Naive thymus-derived CD8-positive, alpha-beta T cell (primary cell): ENCODE measurements around the gene ST7. TPM values are rescaled to one million over a fixed set of nuclear protein-coding genes. Genes with fewer than 3 reads are reported as not detected.
"Not testable (repeated sequence)": the region's sequence is repeated elsewhere in the genome, so short reads cannot be mapped to it uniquely, and the experiment has no call there.

Experiments used
- ATAC-seq, 2 donors: fragments of 150-1000 bp; cut with Tn5 transposase in 1 of 2; sonication (Bioruptor Pico), chemical (Tn5 transposase) in 1 of 2; 1 replicate in 1 of 2; 2 replicates in 1 of 2; pipeline ENCODE4 v1.10.0; 2021; ENCODE audit warnings: mild to moderate bottlenecking in 2 of 2, moderate library complexity in 2 of 2
- POLR2A ChIA-PET: fragments of 350-600 bp; sonication (Branson Sonifier 250); formaldehyde crosslinking; loops from one replicate; lab custom pipeline; 2021; ENCODE audit warnings: antibody characterized with exemption; lab: Charles Lee
- DNase-seq, 10 donors: peaks; one replicate each; pipeline versions ENCODE4 v3.0.0 to v3.0.0-alpha.2; 2020 to 2022
- H3K27ac Mint-ChIP-seq, 10 donors: one replicate each; pipeline ENCODE4 v1.8.0; 2020 to 2022; ENCODE audit warnings: mild to moderate bottlenecking in 10 of 10, mixed read lengths in 10 of 10, moderate library complexity in 4 of 10, inconsistent platforms in 1 of 10
- H3K27me3 Mint-ChIP-seq, 5 donors: one replicate each; pipeline ENCODE4 v1.8.0; 2021 to 2022; ENCODE audit warnings: mixed read lengths in 5 of 5
- H3K36me3 Mint-ChIP-seq, 3 donors: one replicate each; pipeline ENCODE4 v1.8.0; 2020 to 2022; ENCODE audit warnings: mixed read lengths in 3 of 3, mild to moderate bottlenecking in 2 of 3, inconsistent platforms in 1 of 3
- H3K4me1 Mint-ChIP-seq, 4 donors: one replicate each; pipeline ENCODE4 v1.8.0; 2021 to 2022; ENCODE audit warnings: mixed read lengths in 4 of 4
- H3K4me3 Mint-ChIP-seq, 10 donors: one replicate each; pipeline ENCODE4 v1.8.0; 2020 to 2022; ENCODE audit warnings: mild to moderate bottlenecking in 10 of 10, mixed read lengths in 10 of 10, moderate library complexity in 6 of 10, inconsistent platforms in 1 of 10
- H3K9me3 Mint-ChIP-seq, 9 donors: one replicate each; pipeline ENCODE4 v1.8.0; 2020 to 2022; ENCODE audit warnings: mixed read lengths in 9 of 9, mild to moderate bottlenecking in 3 of 9, inconsistent platforms in 1 of 9, moderate library complexity in 1 of 9
- polyA plus RNA-seq, 3 donors: library from polyadenylated mRNA; unstranded; fragments of 300-500 nt; fragmentation: Illumina TruSeq; gene quantifications; one replicate each; pipeline ENCODE4 v1.2.3, GENCODE V29; 2021
- total RNA-seq, 8 experiments: library from RNA in 2 of 8; stranded (reverse) in 2 of 8; gene quantifications; one replicate each; pipeline ENCODE4 v1.2.3 and lab custom pipeline; 2021 to 2026

ST7 gene
- total and polyA plus RNA-seq, 5 experiments from 2014 or later: 1.3 to 5.3 (median 3.0) TPM

DNA sequence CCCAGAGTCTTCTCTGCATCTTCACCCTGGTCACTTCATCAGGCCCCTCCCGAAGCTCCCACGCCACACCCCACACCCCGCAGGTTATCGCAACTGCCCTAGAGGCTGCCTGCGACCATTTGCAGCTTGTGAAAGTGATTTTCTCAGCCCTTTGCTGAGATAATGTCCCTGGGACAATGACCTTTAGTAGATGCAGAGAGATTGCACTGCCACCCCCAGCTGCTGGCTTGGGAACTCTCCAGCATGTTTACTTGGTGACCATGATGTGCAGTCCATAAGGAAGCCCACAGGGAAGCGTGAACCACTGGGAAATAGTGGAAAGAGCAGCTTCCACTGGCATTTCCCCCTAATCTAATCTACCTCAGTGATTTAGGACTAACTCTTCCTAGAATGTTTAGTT, 272.2 kb downstream of the ST7 start:
- ATAC-seq (no peak), DNase-seq (no peak)
- Mint-ChIP-seq H3K9me3 (no peaks in the 10 kb centered on the region), H3K36me3 (peaks cover 0 to 9% (median 7%) of the 10 kb centered on the region in 3 donors), H3K27ac (no peak overlapping the region), H3K4me1 (no peaks in the 10 kb centered on the region), H3K4me3 (no peak overlapping the region), H3K27me3 (no peaks in the 10 kb centered on the region)
- POLR2A ChIA-PET: no interaction called here

DNA sequence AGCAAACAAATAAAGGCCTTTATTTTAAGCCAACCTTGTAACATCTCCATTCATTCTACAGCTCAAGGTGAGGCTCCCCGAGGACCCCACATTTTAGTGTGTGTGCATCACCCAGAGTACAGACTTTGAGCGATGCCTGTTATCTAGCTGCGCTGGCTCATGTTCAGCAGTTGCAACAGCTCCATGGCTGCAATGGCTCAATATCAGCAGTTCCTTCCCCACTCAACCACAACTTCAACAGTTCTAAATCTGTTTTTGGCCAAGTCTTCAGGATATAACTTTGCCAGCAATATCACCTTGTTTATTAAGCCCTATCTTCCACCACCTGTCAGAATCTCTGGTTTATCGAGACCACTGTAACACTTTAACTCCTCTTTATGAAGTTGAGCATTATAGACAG, 273.8 kb downstream of the ST7 start:
- peaks cover 0 to 9% (median 7%) of the 10 kb centered on the region in 3 donors for H3K36me3 Mint-ChIP-seq
- no peak for ATAC-seq
- no peak overlapping the region for H3K27ac Mint-ChIP-seq
- POLR2A ChIA-PET: no interaction called here
- no peaks in the 10 kb centered on the region for H3K27me3 Mint-ChIP-seq
- peaks cover 0 to 8% (median 2%) of the 10 kb centered on the region in 9 donors for H3K9me3 Mint-ChIP-seq
- H3K4me1 Mint-ChIP-seq: no peaks in the 10 kb centered on the region
- DNase-seq: no peak
- no peak overlapping the region for H3K4me3 Mint-ChIP-seq

DNA sequence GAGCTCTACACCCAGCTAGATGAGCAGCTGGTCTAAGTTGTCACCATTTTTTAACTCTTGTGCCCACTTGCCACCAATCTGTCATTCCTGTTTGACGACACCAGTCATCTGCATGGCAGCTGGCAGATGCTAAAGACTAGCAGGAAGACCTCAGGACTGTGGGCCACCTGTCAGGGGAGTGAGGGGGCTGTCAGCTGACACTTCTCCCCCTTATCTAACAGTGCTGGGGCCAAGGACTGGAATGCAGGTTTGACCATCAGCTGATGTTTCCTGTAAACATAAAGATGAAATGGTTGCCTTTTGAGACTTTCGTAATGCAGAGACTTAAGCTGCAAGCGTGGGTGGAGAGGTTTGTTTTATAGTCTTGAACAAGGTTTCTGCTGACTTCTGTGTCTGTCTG, 276.0 kb downstream of the ST7 start:
- Mint-ChIP-seq H3K4me3 (no peak overlapping the region), H3K27ac (no peak overlapping the region), H3K27me3 (no peaks in the 10 kb centered on the region), H3K9me3 (peaks cover 0 to 22% (median 6%) of the 10 kb centered on the region in 9 donors), H3K36me3 (peaks cover 0 to 6% (median 3%) of the 10 kb centered on the region in 3 donors), H3K4me1 (no peaks in the 10 kb centered on the region)
- POLR2A ChIA-PET: no interaction called here
- ATAC-seq (no peak), DNase-seq (no peak)

DNA sequence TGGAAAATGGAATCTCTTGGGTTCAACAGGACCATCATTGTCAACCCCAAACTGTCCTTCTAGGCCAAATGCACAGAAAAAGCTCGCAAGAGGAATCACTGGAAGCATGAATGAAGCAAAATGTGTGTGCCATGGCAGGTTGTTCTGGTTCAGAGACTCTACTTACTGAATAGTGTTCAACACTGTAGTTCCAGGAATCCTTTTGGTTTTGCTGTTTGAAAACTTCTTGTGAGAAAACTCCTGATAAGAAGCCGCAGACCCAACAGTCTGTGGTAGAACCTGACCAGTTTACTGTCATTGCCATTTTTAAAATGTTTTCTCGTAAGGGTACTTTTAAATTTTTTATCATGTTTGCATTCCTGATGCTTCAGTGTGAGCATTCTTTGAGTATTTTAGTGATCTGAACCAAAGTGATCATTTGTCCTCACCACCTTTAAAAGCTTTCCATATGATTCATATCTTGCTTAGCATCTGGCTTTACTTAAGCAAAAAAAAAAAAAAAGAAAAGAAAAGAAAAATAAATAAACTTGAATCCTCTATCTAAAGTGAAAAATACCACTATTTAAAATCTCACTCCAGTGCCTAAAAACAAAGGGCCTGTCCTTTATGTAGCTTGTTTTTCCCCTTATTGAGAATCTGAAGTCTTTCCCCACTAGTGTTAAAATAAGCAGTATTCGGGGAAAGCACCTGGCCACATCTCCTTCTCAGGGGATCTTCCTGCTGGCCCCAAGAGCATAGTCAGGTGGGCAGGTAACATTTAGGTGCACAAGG, 277.2 kb downstream of the ST7 start:
- H3K4me3 Mint-ChIP-seq: no peak overlapping the region
- no peaks in the 10 kb centered on the region for H3K4me1 Mint-ChIP-seq
- POLR2A ChIA-PET: no interaction called here
- no peak for DNase-seq
- ATAC-seq: no peak
- H3K36me3 Mint-ChIP-seq: peaks cover 0 to 6% (median 3%) of the 10 kb centered on the region in 3 donors
- H3K27me3 Mint-ChIP-seq: peaks cover 0 to 2% (median 0%) of the 10 kb centered on the region in 5 donors
- peaks cover 1 to 22% (median 9%) of the 10 kb centered on the region in 9 donors for H3K9me3 Mint-ChIP-seq
- no peak overlapping the region for H3K27ac Mint-ChIP-seq

DNA sequence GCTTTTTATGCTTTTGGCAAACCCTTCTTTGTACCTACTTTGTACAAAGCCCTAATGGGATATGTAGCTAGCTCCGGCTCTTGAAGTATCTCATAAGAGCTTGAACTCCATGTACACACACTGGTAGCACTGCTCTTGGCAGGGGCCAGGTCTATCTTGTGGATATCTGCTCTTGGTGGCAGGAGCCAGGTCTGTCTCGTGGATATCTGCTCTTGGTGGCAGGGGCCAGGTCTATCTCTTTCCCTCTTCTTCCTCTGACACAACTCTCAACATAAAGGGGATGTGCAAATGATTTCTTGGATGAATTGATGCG, 277.7 kb downstream of the ST7 start:
- peaks cover 0 to 6% (median 2%) of the 10 kb centered on the region in 5 donors for H3K27me3 Mint-ChIP-seq
- H3K27ac Mint-ChIP-seq: no peak overlapping the region
- peaks cover 6 to 22% (median 9%) of the 10 kb centered on the region in 9 donors for H3K9me3 Mint-ChIP-seq
- POLR2A ChIA-PET: no interaction called here
- peaks cover 0 to 6% (median 3%) of the 10 kb centered on the region in 3 donors for H3K36me3 Mint-ChIP-seq
- ATAC-seq (no peak), DNase-seq (no peak)
- no peak overlapping the region for H3K4me3 Mint-ChIP-seq
- H3K4me1 Mint-ChIP-seq: no peaks in the 10 kb centered on the region

DNA sequence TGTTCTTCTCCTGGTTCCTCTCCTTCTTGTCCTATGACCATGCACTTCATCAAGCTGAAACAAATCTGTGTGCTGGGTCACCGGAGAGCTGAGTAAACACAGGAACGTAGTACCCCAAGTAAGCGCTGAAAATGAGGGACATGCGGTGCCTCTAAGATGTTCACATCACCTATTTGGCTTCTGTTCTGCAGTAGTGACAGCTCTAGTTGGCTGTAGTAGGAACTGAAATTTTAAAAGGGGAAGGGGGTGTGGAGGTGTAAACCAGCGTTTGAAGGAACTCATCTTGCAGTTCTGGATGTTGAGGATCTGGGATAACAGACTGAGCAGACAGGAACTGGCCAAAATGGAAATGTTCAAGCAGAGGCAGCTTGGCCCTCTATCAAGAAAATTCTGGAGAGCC, 284.3 kb downstream of the ST7 start:
- ATAC-seq (no peak), DNase-seq (no peak)
- H3K4me1 Mint-ChIP-seq: peaks cover 0 to 2% (median 0%) of the 10 kb centered on the region in 4 donors
- POLR2A ChIA-PET: no interaction called here
- peaks cover 3 to 13% (median 9%) of the 10 kb centered on the region in 9 donors for H3K9me3 Mint-ChIP-seq
- no peak overlapping the region for H3K27ac Mint-ChIP-seq
- H3K27me3 Mint-ChIP-seq: peaks cover 17 to 31% (median 26%) of the 10 kb centered on the region in 5 donors
- H3K4me3 Mint-ChIP-seq: no peak overlapping the region
- H3K36me3 Mint-ChIP-seq: no peaks in the 10 kb centered on the region

DNA sequence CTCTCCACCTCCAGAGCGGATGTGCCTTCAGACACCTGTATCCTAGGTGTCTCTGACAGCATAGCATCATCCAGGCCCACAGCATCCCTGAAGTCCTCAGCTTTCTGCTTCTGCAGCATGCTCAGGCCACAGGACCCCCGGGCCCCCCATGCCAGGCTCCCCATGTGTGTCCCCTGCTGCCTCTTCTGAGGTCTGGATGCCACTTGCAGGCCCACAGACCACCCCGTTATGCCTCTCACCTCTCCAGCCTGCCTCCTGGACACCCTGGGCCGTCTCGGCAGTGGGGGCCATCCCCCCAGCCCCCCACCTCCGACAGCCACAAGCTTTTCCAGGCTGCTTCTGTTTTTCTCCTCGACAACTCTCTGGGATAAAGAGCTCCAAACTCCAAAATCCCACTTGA, 285.2 kb downstream of the ST7 start:
- Mint-ChIP-seq H3K9me3 (peaks cover 0 to 13% (median 6%) of the 10 kb centered on the region in 9 donors), H3K27me3 (peaks cover 17 to 34% (median 30%) of the 10 kb centered on the region in 5 donors), H3K27ac (no peak overlapping the region), H3K4me1 (peaks cover 0 to 2% (median 0%) of the 10 kb centered on the region in 4 donors), H3K36me3 (no peaks in the 10 kb centered on the region), H3K4me3 (no peak overlapping the region)
- DNase-seq (no peak), ATAC-seq (no peak)
- POLR2A ChIA-PET: no interaction called here

DNA sequence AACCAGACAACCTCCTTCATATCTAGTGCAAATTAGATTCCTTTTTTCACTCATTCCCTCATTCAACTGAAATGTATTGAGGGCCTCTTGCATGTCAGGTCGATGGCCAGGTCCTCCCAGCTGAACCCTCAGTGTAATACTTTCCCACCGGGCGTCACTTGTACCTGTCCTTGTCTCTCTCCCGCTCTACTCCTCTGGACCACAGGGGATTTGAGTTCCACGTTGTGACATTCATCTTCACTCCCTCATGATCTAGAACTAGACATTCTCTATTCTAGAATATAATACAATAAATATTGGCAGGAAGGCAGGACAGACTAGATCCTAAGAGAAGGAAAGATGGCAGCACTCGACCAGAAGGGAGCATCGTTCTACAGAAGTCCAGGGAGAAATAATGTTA, 285.6 kb downstream of the ST7 start:
- POLR2A ChIA-PET: no interaction called here
- H3K27ac Mint-ChIP-seq: peak overlapping the region in 1 of 10 donors; percentile 18
- no peaks in the 10 kb centered on the region for H3K36me3 Mint-ChIP-seq
- H3K4me1 Mint-ChIP-seq: peaks cover 0 to 2% (median 0%) of the 10 kb centered on the region in 4 donors
- H3K27me3 Mint-ChIP-seq: peaks cover 17 to 37% (median 30%) of the 10 kb centered on the region in 5 donors
- ATAC-seq: no peak
- H3K4me3 Mint-ChIP-seq: no peak overlapping the region
- no peak for DNase-seq
- peaks cover 0 to 13% (median 3%) of the 10 kb centered on the region in 9 donors for H3K9me3 Mint-ChIP-seq

DNA sequence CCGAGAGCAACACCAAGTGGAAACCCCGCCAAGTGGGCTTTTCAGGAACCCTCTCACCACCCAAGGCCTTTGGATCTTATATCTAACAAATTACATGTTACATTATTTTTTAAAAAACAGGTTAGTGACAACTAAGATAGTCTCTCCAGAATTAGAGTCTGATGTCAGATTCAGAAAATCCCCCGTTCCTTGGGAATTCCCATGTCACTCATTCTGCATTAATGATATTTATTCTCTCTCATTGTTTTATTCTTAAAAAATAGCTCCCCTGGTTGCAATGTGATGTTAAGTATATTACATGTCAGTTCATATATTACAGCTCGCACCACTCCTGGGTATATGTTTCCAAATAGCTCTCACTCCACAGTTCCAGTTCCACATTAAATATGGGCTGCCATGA, 287.8 kb downstream of the ST7 start:
- H3K4me1 Mint-ChIP-seq: peaks cover 0 to 2% (median 0%) of the 10 kb centered on the region in 4 donors
- no peaks in the 10 kb centered on the region for H3K36me3 Mint-ChIP-seq
- ATAC-seq (no peak), DNase-seq (no peak)
- no peak overlapping the region for H3K4me3 Mint-ChIP-seq
- peaks cover 17 to 37% (median 24%) of the 10 kb centered on the region in 5 donors for H3K27me3 Mint-ChIP-seq
- no peak overlapping the region for H3K27ac Mint-ChIP-seq
- H3K9me3 Mint-ChIP-seq: peaks cover 2 to 16% (median 7%) of the 10 kb centered on the region in 9 donors
- POLR2A ChIA-PET: no interaction called here

DNA sequence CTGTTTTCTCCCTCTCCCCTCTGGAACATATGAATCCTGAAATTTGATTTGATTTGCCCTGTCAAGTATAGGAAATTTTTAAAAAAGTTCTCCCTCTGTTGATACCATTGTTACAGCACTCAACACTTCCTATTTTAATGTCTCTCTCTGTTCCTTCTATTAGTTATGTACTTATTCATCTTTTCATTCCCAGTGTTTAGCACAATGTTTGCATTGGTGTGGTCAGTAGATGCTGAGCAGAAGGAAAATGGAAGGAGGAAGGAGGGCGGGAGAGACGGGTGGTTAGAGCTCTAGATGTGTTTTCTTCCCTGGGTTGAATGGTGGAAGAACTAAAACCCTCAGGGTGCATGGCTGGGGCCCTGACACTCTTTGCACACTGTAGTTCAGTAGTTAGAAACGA, 290.1 kb downstream of the ST7 start:
- peaks cover 3 to 16% (median 5%) of the 10 kb centered on the region in 9 donors for H3K9me3 Mint-ChIP-seq
- no peak for DNase-seq
- POLR2A ChIA-PET: no interaction called here
- ATAC-seq: no peak
- peaks cover 0 to 2% (median 0%) of the 10 kb centered on the region in 4 donors for H3K4me1 Mint-ChIP-seq
- H3K4me3 Mint-ChIP-seq: no peak overlapping the region
- H3K27ac Mint-ChIP-seq: no peak overlapping the region
- no peaks in the 10 kb centered on the region for H3K36me3 Mint-ChIP-seq
- peaks cover 17 to 36% (median 20%) of the 10 kb centered on the region in 5 donors for H3K27me3 Mint-ChIP-seq

DNA sequence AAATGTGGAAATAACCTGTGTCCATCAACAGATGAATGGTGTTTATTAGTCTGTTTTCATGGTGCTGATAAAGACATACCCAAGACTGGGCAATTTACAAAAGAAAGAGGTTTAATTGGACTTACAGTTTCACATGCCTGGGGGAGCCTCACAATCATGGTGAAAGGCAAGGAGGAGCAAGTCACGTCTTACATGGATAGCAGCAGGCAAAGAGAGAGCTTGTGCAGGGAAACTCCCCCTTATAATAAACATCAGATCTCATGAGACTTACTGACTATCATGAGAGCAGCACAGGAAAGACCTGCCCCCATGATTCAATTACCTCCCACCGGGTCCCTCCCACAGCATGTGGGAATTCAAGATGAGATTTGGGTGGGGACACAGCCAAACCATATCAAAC, 292.4 kb downstream of the ST7 start:
- POLR2A ChIA-PET, H3K4me3 Mint-ChIP-seq, ATAC-seq, DNase-seq, H3K27ac Mint-ChIP-seq, H3K36me3 Mint-ChIP-seq, H3K4me1 Mint-ChIP-seq: not testable (repeated sequence)
- Mint-ChIP-seq H3K27me3 (peaks cover 9 to 23% (median 12%) of the 10 kb centered on the region in 5 donors), H3K9me3 (peaks cover 3 to 16% (median 5%) of the 10 kb centered on the region in 9 donors)

DNA sequence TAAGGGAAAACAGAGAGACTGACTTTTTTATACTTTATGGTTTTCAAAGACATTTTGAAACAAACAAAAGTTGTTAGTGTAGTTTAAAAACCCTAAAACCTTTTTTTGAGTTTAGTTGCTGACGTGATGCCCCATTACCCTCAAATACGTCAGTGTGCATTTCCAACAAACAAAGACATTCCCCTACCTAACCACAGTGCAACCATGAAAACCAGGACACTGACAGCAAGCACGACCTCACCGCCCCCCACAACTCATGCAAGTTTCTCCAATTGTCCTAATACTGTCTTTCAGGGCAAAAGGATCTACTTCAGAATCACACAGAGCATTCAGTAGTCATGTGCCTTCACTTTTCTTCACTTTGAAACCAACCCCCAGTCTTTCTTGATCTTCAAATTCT, 294.5 kb downstream of the ST7 start:
- Mint-ChIP-seq H3K4me3 (no peak overlapping the region), H3K27me3 (peaks cover 4 to 22% (median 11%) of the 10 kb centered on the region in 5 donors), H3K36me3 (no peaks in the 10 kb centered on the region), H3K27ac (no peak overlapping the region), H3K9me3 (peaks cover 3 to 19% (median 7%) of the 10 kb centered on the region in 9 donors), H3K4me1 (peaks cover 0 to 3% (median 0%) of the 10 kb centered on the region in 4 donors)
- no peak for ATAC-seq
- DNase-seq: no peak
- POLR2A ChIA-PET: no interaction called here

DNA sequence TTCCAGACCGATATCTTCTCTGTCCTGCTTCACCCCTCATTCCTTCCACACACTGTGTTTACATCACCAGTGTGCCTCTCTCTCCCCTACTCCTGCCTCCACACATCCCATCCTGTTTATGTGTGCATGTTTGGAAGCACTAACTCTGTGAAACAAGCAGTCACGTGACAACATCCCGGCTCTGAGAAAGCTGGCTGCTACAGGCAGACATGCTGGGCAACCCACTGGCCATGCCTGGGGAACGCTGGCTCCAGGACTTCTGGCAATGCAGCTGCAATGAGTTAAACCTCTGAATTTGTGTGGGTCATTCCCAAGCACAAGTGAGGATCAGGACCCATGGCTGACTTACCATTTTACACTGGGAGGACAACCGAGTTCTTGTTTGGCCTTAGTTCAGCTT, 295.5 kb downstream of the ST7 start:
- POLR2A ChIA-PET: no interaction called here
- H3K36me3 Mint-ChIP-seq: no peaks in the 10 kb centered on the region
- peaks cover 0 to 3% (median 0%) of the 10 kb centered on the region in 4 donors for H3K4me1 Mint-ChIP-seq
- H3K9me3 Mint-ChIP-seq: peaks cover 3 to 19% (median 7%) of the 10 kb centered on the region in 9 donors
- H3K27ac Mint-ChIP-seq: no peak overlapping the region
- H3K27me3 Mint-ChIP-seq: peaks cover 7 to 25% (median 9%) of the 10 kb centered on the region in 5 donors
- H3K4me3 Mint-ChIP-seq: no peak overlapping the region
- no peak for DNase-seq
- ATAC-seq: no peak
